HepG2 (cell line): ENCODE measurements around the gene KCNMA1. TPM values are rescaled to one million over a fixed set of nuclear protein-coding genes. Genes with fewer than 3 reads are reported as not detected.

Source experiments
- ATAC-seq: fragments of 200-7000 bp; cut with Tn5 transposase; 3 replicates; pipeline ENCODE4 v1.9.1; 2020; ENCODE audit warnings: mild to moderate bottlenecking, moderate library complexity
- BruUV-seq: library from RNA; stranded (reverse); fragments of 400-500 nt; replicated peaks from 2 replicates; lab custom pipeline; 2021; lab: Mats Ljungman, UMichigan
- CTCF ChIA-PET: fragments of 300-600 bp; formaldehyde crosslinking; extraction: SDS; loops from one replicate; lab custom pipeline; 2021; ENCODE audit warnings: low total read pairs, inconsistent platforms, low intra/inter-chr PET ratio; lab: Yijun Ruan, JAX
- POLR2A ChIA-PET: fragments of 350-600 bp; sonication (Branson Sonifier 250); formaldehyde crosslinking; loops from one replicate; lab custom pipeline; 2020; ENCODE audit warnings: antibody characterized with exemption, inconsistent platforms; lab: Yijun Ruan, JAX
- DNase-seq: peaks from one replicate; pipeline ENCODE4 v3.0.0-alpha.2; 2015; ENCODE audit warnings: low spot score
- FAIRE-seq: peaks from 3 replicates; lab custom pipeline; 2011; peaks lifted over from hg19 to GRCh38; lab: Jason Lieb, UNC
- H2AFZ ChIP-seq: one replicate; pipeline ENCODE4 v1.6.1; 2011; ENCODE audit warnings: low read length, inconsistent platforms
- H3K27ac ChIP-seq: fragments of 300-600 bp; 3 replicates; pipeline ENCODE4 v1.8.0; 2011; ENCODE audit warnings: mixed run types, mild to moderate bottlenecking, mixed read lengths, low read length, inconsistent platforms; ENCODE audit not compliant: insufficient read depth; ENCODE audit errors: extremely low read length
- H3K27me3 ChIP-seq, 2 experiments: fragments of 200-600 bp in 1 of 2; 2 replicates in 1 of 2; 3 replicates in 1 of 2; pipeline versions ENCODE4 v1.6.0 to v1.8.0; 2011; ENCODE audit warnings: low read length in 2 of 2, mild to moderate bottlenecking in 2 of 2, moderate library complexity in 2 of 2, inconsistent platforms in 1 of 2; ENCODE audit not compliant: insufficient read depth in 2 of 2, control insufficient read depth in 1 of 2
- H3K36me3 ChIP-seq, 2 experiments: fragments of 200-600 bp in 1 of 2; replicated peaks in 1 of 2; 2 replicates in 1 of 2; 3 replicates in 1 of 2; pipeline versions ENCODE4 v1.5.1 to v1.8.0; 2011; ENCODE audit warnings: low read length in 2 of 2, inconsistent platforms in 1 of 2; ENCODE audit not compliant: insufficient read depth in 2 of 2, control insufficient read depth in 1 of 2
- H3K4me1 ChIP-seq: 2 replicates; pipeline ENCODE4 v1.5.1; 2012; ENCODE audit warnings: low read length, inconsistent platforms; ENCODE audit not compliant: insufficient read depth
- H3K4me2 ChIP-seq: 2 replicates; pipeline ENCODE4 v1.6.0; 2011; ENCODE audit warnings: low read depth, low read length, inconsistent platforms
- H3K4me3 ChIP-seq, 3 experiments: fragments of 200-600 bp in 1 of 3; sonication (generic), shearing (Covaris generic) in 1 of 3; replicated peaks in 1 of 3; 2 replicates each; pipeline ENCODE4 v1.5.1; 2011 to 2016; ENCODE audit warnings: low read length in 3 of 3, inconsistent platforms in 2 of 3, low read depth in 2 of 3, mild to moderate bottlenecking in 2 of 3, control low read depth in 1 of 3, mixed read lengths in 1 of 3; ENCODE audit not compliant: insufficient read depth in 1 of 3
- H3K79me2 ChIP-seq: one replicate; pipeline ENCODE4 v1.6.1; 2011; ENCODE audit warnings: low read length, inconsistent platforms; ENCODE audit not compliant: insufficient read depth
- H3K9ac ChIP-seq: 2 replicates; pipeline ENCODE4 v1.6.0; 2011; ENCODE audit warnings: mild to moderate bottlenecking, low read depth, low read length, inconsistent platforms; ENCODE audit not compliant: insufficient read depth
- H3K9me3 ChIP-seq: 2 replicates; pipeline ENCODE4 v1.5.1; 2012; ENCODE audit warnings: mild to moderate bottlenecking, low read length
- H4K20me1 ChIP-seq: 2 replicates; pipeline ENCODE4 v1.6.0; 2011; ENCODE audit warnings: inconsistent platforms, mild to moderate bottlenecking, low read length, moderate library complexity; ENCODE audit not compliant: insufficient read depth
- AKAP8 ChIP-seq: sonication (generic); formaldehyde crosslinking; IDR thresholded peaks from 2 replicates; pipeline ENCODE4 v1.5.1; 2020; ENCODE audit warnings: mild to moderate bottlenecking, missing genetic modification reagents
- HNRNPL ChIP-seq: fragments of 200-400 bp; formaldehyde crosslinking; IDR thresholded peaks from 2 replicates; pipeline ENCODE4 v1.6.1; 2017; ENCODE audit warnings: mild to moderate bottlenecking, low read depth, low read length
- MAF1 ChIP-seq: sonication (generic); formaldehyde crosslinking; IDR thresholded peaks from 2 replicates; pipeline ENCODE4 v1.5.0; 2020; ENCODE audit warnings: missing genetic modification reagents, borderline replicate concordance
- MZF1 ChIP-seq: sonication (generic); formaldehyde crosslinking; IDR thresholded peaks from 2 replicates; pipeline ENCODE4 v1.8.1; 2023; ENCODE audit warnings: mild to moderate bottlenecking, missing genetic modification reagents, borderline replicate concordance
- NR2C2 ChIP-seq: sonication (generic); formaldehyde crosslinking; IDR thresholded peaks from 2 replicates; pipeline ENCODE4 v1.4.0; 2020; ENCODE audit warnings: missing genetic modification reagents, mild to moderate bottlenecking, moderate library complexity, borderline replicate concordance
- PRPF4 ChIP-seq: fragments of 200-400 bp; formaldehyde crosslinking; IDR thresholded peaks from 2 replicates; pipeline ENCODE4 v1.6.1; 2016; ENCODE audit warnings: low read length, low read depth; ENCODE audit not compliant: poor library complexity, severe bottlenecking
- RNF2 ChIP-seq: fragments of 450-650 bp; conservative IDR thresholded peaks from 2 replicates; pipeline ENCODE4 v1.6.1; 2016; ENCODE audit warnings: low read depth
- RXRA ChIP-seq: sonication (generic); formaldehyde crosslinking; IDR thresholded peaks from 2 replicates; pipeline ENCODE4 v1.5.1; 2020; ENCODE audit warnings: missing genetic modification reagents
- SCMH1 ChIP-seq: sonication (generic); formaldehyde crosslinking; IDR thresholded peaks from 2 replicates; pipeline ENCODE4 v1.9.0; 2021; ENCODE audit warnings: missing genetic modification reagents, mild to moderate bottlenecking, borderline replicate concordance
- SKI ChIP-seq: fragments of 450-650 bp; IDR thresholded peaks from one replicate; pipeline ENCODE4 v1.6.1; 2018; ENCODE audit warnings: mild to moderate bottlenecking; ENCODE audit not compliant: partially characterized antibody
- SRSF9 ChIP-seq: fragments of 200-400 bp; formaldehyde crosslinking; IDR thresholded peaks from 2 replicates; pipeline ENCODE4 v1.6.1; 2018; ENCODE audit warnings: borderline replicate concordance, mild to moderate bottlenecking, low read depth, low read length; ENCODE audit not compliant: insufficient read depth, poor library complexity, severe bottlenecking
- TEAD3 ChIP-seq: optimal IDR thresholded peaks from 2 replicates; pipeline ENCODE3; 2016; ENCODE audit warnings: borderline replicate concordance
- U2AF2 ChIP-seq: fragments of 200-400 bp; formaldehyde crosslinking; IDR thresholded peaks from 2 replicates; pipeline ENCODE4 v1.6.1; 2017; ENCODE audit warnings: low read depth, mild to moderate bottlenecking, low read length
- ZFP41 ChIP-seq: sonication (generic); formaldehyde crosslinking; IDR thresholded peaks from 2 replicates; pipeline ENCODE4 v1.4.0; 2020; ENCODE audit warnings: mild to moderate bottlenecking, missing genetic modification reagents, borderline replicate concordance
- ZNF556 ChIP-seq: sonication (generic); formaldehyde crosslinking; IDR thresholded peaks from 2 replicates; pipeline ENCODE4 v1.4.0; 2020; ENCODE audit warnings: mild to moderate bottlenecking, missing genetic modification reagents, borderline replicate concordance
- ZSCAN22 ChIP-seq: sonication (generic); formaldehyde crosslinking; IDR thresholded peaks from 2 replicates; pipeline ENCODE4 v1.4.0; 2020; ENCODE audit warnings: mild to moderate bottlenecking, missing genetic modification reagents
- ZSCAN25 ChIP-seq: sonication (generic); formaldehyde crosslinking; IDR thresholded peaks from 2 replicates; pipeline ENCODE4 v1.8.0; 2022; ENCODE audit warnings: mild to moderate bottlenecking, missing genetic modification reagents
- in situ Hi-C: cut with HindIII; loops from 2 replicates; pipeline ENCODE4 v1.10.0; 2017; ENCODE audit warnings: low pct_unique_long_range_greater_than_20kb; ENCODE audit not compliant: extremely low pct_ligation_motif_present
- intact Hi-C: fragments of 100-400 bp; cut with micrococcal nuclease; formaldehyde crosslinking; loops from one replicate; pipeline ENCODE4 v1.10.0; 2022; ENCODE audit not compliant: unreplicated experiment
- polyA plus RNA-seq, 8 experiments: library from polyadenylated mRNA; depleted of rRNA in 3 of 8; stranded (reverse) in 7 of 8; unstranded in 1 of 8; fragments of >200 nt; fragmentation: Illumina TruSeq in 4 of 8; extraction: Trizol in 4 of 8; gene quantifications; 2 replicates each; pipeline versions ENCODE4 v1.2.1 to v1.2.3, GENCODE V29; 2011 to 2016; ENCODE audit warnings: low read depth in 4 of 8, missing spikeins in 1 of 8, mixed read lengths in 1 of 8; ENCODE audit not compliant: insufficient read depth in 1 of 8
- total RNA-seq, 5 experiments: library from RNA; depleted of rRNA; stranded (reverse); fragments of >200 nt; fragmentation: Illumina TruSeq; extraction: Trizol; gene quantifications; 2 replicates each; pipeline ENCODE4 v1.2.3, GENCODE V29; 2016; ENCODE audit warnings: low read depth in 1 of 5
- TF ChIP-seq, protein P1 (sequence below): sonication (generic); formaldehyde crosslinking; IDR thresholded peaks from 2 replicates; pipeline ENCODE4 v1.4.0; 2020; ENCODE audit warnings: missing genetic modification reagents, borderline replicate concordance
- TF ChIP-seq, protein P2 (sequence below): IDR thresholded peaks from 2 replicates; pipeline ENCODE4 v1.6.1; 2012; ENCODE audit warnings: low read depth, low read length, improper control_type of control experiment
- TF ChIP-seq, protein P3 (sequence below): sonication (generic); formaldehyde crosslinking; IDR thresholded peaks from 2 replicates; pipeline ENCODE4 v1.8.1; 2023; ENCODE audit warnings: mild to moderate bottlenecking, missing genetic modification reagents

The KCNMA1 gene
- total and polyA plus RNA-seq, 2 of the 13 experiments (the other 11 are each of a cell fraction or from before 2014, with no cell fraction given) = 0.02 TPM; not detected in 1

DNA sequence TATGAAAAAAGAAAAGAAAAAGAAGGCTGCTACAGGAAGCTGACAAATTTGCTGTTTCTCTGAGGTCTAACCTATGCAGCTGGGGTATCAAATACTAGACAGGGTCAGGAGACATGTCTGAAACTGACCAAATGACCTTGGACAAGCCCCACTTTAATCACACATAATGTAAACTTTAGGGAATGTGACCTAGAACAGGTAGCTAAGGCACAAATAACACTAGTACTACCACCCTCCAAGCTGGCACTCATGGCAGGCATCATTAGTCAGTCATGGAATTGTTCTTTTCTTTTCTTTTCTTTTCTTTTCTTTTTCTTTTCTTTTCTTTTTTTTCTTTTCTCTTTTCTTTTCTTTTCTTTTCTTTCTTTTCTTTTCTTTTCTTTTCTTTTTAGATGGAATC is 250.4 kb downstream of the KCNMA1 start:
- Histone ChIP-seq H3K4me1 (no peaks in the 10 kb centered on the region), H3K27ac (no peak overlapping the region), H3K9ac (no peak overlapping the region), H3K4me2 (no peak overlapping the region), H3K36me3 (no peaks in the 10 kb centered on the region), H3K9me3 (no peaks in the 10 kb centered on the region), H2AFZ (no peak overlapping the region), H4K20me1 (no peaks in the 10 kb centered on the region), H3K4me3 (no peak overlapping the region), H3K27me3 (peaks cover 0 to 7% of the 10 kb centered on the region in 2 experiments; a peak in 1 of 5 replicates), H3K79me2 (no peaks in the 10 kb centered on the region)
- DNase-seq = no peak
- intact Hi-C loops (no loop called here), in situ Hi-C loops (no loop called here)
- POLR2A ChIA-PET = no interaction called here
- no peak for TF ChIP-seq ZFP41 (CRISPR knock-in tag)
- no peak for TF ChIP-seq HNRNPL
- no peak for TF ChIP-seq SRSF9
- TF ChIP-seq RXRA (CRISPR knock-in tag) = no peak
- TF ChIP-seq PRPF4 = no peak
- no peak for TF ChIP-seq TEAD3 (CRISPR knock-in tag)
- no peak for TF ChIP-seq MAF1
- no peak for TF ChIP-seq SKI
- no peak for TF ChIP-seq AKAP8 (CRISPR knock-in tag)
- TF ChIP-seq RNF2 = no peak
- no peak for TF ChIP-seq ZSCAN22 (CRISPR knock-in tag)
- TF ChIP-seq MZF1 (CRISPR knock-in tag) = no peak
- TF ChIP-seq, protein P1, sequence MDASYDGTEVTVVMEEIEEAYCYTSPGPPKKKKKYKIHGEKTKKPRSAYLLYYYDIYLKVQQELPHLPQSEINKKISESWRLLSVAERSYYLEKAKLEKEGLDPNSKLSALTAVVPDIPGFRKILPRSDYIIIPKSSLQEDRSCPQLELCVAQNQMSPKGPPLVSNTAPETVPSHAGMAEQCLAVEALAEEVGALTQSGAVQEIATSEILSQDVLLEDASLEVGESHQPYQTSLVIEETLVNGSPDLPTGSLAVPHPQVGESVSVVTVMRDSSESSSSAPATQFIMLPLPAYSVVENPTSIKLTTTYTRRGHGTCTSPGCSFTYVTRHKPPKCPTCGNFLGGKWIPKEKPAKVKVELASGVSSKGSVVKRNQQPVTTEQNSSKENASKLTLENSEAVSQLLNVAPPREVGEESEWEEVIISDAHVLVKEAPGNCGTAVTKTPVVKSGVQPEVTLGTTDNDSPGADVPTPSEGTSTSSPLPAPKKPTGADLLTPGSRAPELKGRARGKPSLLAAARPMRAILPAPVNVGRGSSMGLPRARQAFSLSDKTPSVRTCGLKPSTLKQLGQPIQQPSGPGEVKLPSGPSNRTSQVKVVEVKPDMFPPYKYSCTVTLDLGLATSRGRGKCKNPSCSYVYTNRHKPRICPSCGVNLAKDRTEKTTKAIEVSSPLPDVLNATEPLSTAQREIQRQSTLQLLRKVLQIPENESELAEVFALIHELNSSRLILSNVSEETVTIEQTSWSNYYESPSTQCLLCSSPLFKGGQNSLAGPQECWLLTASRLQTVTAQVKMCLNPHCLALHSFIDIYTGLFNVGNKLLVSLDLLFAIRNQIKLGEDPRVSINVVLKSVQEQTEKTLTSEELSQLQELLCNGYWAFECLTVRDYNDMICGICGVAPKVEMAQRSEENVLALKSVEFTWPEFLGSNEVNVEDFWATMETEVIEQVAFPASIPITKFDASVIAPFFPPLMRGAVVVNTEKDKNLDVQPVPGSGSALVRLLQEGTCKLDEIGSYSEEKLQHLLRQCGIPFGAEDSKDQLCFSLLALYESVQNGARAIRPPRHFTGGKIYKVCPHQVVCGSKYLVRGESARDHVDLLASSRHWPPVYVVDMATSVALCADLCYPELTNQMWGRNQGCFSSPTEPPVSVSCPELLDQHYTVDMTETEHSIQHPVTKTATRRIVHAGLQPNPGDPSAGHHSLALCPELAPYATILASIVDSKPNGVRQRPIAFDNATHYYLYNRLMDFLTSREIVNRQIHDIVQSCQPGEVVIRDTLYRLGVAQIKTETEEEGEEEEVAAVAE (CRISPR knock-in tag) = no peak
- TF ChIP-seq, protein P2, sequence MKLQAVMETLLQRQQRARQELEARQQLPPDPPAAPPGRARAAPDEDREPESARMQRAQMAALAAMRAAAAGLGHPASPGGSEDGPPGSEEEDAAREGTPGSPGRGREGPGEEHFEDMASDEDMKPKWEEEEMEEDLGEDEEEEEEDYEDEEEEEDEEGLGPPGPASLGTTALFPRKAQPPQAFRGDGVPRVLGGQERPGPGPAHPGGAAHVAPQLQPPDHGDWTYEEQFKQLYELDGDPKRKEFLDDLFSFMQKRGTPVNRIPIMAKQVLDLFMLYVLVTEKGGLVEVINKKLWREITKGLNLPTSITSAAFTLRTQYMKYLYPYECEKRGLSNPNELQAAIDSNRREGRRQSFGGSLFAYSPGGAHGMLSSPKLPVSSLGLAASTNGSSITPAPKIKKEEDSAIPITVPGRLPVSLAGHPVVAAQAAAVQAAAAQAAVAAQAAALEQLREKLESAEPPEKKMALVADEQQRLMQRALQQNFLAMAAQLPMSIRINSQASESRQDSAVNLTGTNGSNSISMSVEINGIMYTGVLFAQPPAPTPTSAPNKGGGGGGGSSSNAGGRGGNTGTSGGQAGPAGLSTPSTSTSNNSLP = no peak
- no peak for TF ChIP-seq NR2C2 (CRISPR knock-in tag)
- no peak for TF ChIP-seq U2AF2
- TF ChIP-seq, protein P3, sequence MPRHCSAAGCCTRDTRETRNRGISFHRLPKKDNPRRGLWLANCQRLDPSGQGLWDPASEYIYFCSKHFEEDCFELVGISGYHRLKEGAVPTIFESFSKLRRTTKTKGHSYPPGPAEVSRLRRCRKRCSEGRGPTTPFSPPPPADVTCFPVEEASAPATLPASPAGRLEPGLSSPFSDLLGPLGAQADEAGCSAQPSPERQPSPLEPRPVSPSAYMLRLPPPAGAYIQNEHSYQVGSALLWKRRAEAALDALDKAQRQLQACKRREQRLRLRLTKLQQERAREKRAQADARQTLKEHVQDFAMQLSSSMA (CRISPR knock-in tag) = no peak
- no peak for TF ChIP-seq ZSCAN25 (CRISPR knock-in tag)
- no peak for TF ChIP-seq ZNF556 (CRISPR knock-in tag)
- TF ChIP-seq SCMH1 (CRISPR knock-in tag) = no peak
- FAIRE-seq = no peak
- BruUV-seq = no TSS peak
- ATAC-seq = no peak
- CTCF ChIA-PET = no interaction called here
